HL-60/S4 (cell line): ENCODE data around the gene DENND2D.

Source experiments
- in situ Hi-C: fragments of 300-500 bp; cut with MboI; formaldehyde crosslinking; loops from 2 replicates; pipeline ENCODE4 v1.14.3; 2022; ENCODE audit warnings: low sequenced_read_pairs

Gene DENND2D

DNA sequence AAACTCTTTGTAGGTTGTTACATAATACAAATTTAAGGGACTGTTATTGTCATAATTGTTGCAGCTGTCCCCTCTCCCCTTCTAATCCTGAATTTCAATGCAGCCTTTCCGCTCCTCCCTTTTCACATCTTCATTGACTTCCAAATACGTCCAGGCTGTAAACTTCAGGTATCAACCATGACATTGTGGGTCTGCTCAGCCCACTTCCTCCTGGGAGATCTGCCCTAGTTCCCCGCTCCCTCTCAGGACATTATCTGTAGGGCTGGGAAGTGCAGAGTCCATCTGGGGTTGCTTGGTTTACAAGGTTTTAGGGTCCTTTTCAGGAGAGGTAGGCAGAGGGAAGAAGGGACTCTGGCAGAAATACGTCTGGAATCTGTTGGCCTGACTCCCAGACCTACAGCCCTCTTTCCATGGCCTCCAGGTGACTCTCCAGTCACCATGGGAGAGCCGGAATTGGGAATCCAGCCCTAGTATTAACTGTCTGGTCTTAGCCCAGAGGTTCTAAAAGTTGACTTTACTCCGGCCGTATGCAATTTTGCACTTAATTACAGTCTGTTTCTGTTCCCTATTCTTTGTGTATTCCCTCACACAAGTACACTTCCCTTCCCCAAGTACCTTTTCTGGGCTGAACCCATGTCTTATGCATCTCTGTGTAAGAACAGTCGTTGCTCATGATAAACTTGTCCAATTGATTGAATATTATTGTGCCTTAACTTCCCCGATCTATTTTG lies 4.7 kb upstream of the DENND2D start:
- in situ Hi-C loops = loop anchor here (25.0 kb wide), 1 partner anchor 557 kb away; the partner anchor contains the start of gene DDX20

- in situ Hi-C loops = loop anchor here (25.0 kb wide), 1 partner anchor 558 kb away; the partner anchor contains the start of gene DDX20
Observed at GRCh38 chr1:111204201-111204982, 3.9 kb upstream of the DENND2D start.

DNA sequence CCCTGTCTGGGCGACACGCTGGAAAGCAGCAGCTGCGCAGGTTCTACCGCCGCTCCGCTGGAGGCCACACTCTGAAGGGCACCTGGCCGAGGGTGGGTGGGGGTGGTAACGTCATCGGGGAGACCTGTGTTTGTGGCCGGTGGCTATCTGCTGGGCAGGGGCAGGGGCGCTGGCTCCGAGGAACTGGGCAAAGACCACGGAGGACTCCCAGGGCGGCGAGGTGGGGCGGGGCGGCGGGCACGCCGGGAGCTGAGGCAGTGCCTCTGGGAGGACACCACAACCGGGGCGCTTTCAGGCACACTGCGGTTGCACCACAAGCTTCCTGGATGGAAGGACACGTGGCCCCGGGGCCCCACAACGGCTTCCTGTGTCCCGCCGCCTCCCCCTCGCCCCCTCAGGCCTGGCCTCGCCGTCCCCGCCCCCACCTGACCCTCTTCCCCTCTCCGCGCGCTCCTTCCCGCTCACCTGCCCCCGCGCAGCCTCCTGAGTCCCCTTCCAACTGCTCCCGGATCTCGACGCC lies 3.3 kb upstream of the DENND2D start:
- in situ Hi-C loops = loop anchor here (25.0 kb wide), 1 partner anchor 559 kb away; the partner anchor contains the start of gene DDX20

DNA sequence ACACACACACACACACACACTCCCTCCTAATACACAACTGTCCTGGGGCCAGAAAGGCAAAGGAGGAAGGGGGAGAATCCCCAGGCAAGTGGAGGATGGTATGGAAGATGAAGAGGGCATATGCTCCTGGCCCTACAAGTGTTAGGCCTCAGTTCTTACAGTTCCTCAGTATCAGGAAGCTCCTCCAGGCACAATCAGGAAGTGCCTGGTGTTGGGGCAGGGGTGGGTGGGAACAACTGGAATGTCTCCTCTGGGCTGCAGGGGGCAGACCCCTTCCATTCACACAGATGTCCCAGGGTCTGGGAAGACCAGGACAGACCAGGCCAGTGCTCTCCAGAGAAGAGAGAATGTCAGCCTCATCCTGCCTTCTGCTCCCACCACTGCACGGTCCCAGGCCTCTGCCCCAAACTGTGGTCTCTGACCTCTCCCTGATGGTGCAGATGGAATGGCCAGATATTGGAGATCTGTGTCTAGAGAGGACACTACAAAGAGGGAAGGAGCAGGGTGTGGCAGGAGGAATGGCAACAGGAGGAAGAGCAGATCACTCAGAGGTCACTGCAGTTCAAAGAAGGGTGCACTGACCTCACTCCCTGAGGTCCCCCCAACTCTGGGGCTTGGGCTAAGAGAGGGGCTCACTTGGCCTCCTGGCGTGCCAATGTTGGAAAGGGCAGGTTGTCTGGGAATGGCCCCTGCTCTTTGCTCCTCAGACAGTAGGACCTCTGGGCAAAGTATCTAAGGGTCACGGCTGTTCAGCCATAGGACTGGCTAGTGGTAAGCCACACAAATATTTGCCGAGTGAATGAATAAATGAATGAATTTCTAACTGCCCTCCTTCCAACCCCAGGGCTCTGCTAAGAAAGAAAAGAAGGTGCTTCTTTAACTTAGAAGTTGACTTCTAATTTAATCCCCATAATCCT lies 2.5 kb upstream of the DENND2D start:
- in situ Hi-C loops = loop anchor here (25.0 kb wide), 1 partner anchor 559 kb away; the partner anchor contains the start of gene DDX20

- in situ Hi-C loops = loop anchor here (25.0 kb wide), 1 partner anchor 560 kb away; the partner anchor contains the start of gene DDX20
Observed at GRCh38 chr1:111202366-111202706, 1.9 kb upstream of the DENND2D start.

GRCh38 chr1:111201275-111202090 lies 1.0 kb upstream of the DENND2D start:
- in situ Hi-C loops = loop anchor here (25.0 kb wide), 1 partner anchor 561 kb away; the partner anchor contains the start of gene DDX20

DNA sequence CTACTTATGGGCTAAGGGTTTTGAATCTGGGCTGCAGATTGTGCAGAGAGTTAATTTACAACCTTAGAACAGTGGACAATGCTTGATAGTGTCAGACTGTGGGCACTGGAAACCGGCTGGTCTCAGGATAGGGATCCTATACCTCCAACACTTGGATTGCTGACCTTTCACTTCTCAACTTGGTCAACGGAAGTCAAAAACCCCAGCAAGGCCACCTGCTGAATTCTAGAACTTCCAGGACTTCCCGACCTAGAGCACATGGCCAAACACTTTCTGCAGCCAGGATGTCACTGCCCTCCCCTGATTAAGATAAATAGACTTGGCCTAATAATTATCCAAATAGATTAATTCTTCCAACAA lies 336 bp upstream of the DENND2D start:
- in situ Hi-C loops = loop anchor here (25.0 kb wide), 1 partner anchor 562 kb away; the partner anchor contains the start of gene DDX20

DNA sequence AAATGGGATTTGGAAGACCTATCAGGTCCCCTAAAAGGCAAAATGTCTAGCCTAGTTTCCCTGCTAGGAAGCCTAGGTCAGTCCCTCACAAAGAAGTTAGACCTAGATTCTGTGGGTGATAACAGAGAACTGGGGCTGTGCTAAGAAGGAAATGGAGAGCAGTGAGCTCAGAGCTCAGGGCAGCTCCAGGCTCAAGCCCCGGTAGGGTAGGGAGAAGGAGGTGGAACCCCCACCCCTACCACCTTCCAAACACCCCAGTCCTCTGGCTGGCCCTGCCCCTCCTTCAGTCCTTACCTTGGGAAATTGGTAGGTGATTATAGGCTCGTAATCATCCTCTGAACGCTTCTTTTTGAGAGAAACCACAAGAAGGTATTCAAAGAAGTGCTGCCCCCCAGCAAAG lies 1.1 kb downstream of the DENND2D start:
- in situ Hi-C loops = no loop called here

DNA sequence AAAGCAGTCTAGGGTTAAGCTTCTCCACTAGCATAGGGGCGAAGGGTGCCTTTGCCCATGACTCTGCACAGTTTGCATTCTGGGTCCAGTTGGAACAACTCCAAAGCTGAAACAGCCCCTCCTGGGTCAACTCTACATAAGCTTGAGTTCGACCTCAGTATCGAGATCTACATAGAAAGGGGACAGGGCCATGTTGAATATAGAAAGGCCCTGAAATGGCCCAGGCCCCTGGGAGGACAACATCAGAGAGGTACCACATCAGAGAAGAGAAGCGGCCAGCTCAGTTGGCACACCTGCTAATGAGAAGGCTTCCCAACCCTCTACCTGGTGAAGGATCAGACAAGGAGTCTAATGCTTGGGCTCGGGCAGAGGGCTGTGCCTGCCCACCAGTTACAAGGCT lies 1.6 kb downstream of the DENND2D start:
- in situ Hi-C loops = no loop called here

DNA sequence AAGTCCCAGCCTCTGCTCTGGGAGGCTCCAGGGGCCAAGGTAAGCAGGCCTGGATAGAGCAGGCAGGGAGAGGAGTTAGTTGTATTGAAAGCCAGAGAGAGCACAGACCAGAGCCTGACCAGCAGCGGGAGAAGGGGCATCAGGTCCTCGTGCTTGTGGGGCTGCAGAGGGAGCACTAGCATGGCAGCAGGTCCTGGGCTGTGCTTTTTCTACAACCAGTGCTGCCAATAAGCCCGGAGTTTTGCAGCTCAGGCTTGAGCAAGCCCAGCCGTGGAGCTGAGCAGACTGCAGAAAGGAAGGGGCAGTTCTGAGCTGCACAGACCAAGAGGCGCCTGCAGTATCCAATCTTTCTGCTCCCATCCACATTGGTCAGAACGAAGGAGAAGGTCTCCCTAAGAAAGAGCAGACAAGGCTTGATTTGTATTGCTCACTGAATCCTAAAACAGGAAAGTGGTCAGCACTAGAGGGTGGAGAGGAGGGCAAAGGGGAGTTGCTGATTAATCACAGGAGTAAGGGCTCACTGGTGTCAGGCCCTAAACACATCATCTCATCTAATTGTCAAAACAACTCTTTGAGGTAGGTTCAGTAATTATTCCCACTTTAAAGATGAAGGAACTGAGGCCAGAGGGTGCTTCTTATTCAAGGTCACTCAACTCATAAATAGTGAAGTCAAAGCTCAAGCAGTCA lies 2.7 kb downstream of the DENND2D start:
- in situ Hi-C loops = no loop called here

- in situ Hi-C loops = no loop called here
Observed at GRCh38 chr1:111196213-111196612, 4.2 kb downstream of the DENND2D start.

- in situ Hi-C loops = no loop called here
Observed at GRCh38 chr1:111195002-111195684, 5.3 kb downstream of the DENND2D start.

GRCh38 chr1:111193712-111194480 lies 6.5 kb downstream of the DENND2D start:
- in situ Hi-C loops = no loop called here

DNA sequence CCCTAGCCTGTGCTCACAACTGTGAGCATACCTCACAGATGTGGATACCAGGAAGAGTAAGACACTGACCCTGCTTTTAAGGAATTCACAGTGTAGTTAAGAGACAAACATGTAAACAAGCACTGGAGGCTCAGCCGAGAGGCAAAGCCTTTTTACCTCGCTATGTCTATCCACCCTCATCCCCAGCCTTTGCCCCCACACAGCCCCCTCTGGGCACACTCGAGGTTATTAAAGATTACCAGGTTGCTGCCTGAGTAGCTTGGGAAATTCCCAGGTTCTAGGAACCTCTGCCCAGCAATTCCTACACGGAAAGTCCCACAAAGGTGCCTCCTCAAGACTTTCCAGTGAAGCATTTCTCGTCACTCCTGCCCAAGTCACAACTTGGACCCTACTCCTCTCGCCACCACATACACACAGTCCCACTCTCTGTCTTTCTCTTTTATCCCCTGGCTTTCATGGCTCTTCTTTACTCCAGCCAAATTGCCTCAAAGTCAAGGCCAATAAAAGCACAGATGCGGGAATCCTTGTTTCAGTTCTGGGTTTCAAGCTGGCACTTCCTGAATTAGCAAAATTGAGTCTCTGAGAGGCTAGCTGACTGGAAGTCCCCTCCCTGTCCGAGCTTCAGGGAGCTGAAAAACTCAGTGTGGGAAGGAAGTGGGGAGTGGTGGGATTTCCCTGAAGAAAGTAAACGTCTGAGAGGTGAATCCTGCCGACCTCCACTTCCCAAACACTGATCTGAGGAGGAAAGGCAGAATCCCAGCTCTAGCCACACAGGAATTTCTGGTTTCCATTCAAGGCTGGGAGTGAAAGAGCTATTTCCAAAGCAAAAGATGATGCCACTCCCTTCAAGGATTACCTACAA lies 7.6 kb downstream of the DENND2D start:
- in situ Hi-C loops = no loop called here

DNA sequence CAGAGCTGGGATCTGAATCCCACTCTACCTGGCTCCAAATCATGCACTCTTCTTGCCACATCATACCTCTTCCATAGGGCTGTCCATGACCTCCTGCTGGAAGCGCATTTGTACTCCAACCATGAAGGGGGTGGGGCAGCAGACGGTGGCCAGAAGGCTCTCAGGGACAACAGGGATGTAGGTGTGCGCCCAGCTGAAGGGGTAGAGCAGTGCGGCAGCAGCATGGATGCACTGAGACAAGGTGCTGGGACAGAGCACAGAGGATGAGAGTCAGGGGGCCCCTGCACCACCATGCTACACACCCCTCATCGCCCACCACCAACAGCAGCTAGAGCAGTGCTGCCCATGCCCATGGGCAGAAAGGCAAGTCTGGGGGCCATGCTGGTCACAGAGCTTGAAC lies 8.4 kb downstream of the DENND2D start:
- in situ Hi-C loops = no loop called here

DNA sequence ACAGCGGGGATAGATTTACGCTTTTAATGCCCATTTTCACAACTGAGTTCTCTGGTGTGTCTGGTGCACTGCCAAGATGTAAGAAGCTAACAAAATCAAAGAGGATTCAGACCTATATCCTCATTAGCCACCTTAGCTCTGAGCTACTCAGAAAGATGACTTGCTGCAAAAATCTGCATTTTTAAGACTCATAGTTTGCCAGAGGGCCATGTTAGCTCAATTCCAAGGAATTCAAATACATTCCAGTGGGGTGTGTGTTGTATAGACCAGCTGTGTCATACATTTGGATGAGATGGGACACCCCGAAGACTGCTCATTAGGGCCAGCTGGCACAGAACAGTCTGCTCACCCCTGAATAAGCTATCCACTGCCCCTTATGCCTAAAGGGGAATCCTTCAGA lies 8.9 kb downstream of the DENND2D start:
- in situ Hi-C loops = no loop called here

GRCh38 chr1:111190931-111191451 lies 9.5 kb downstream of the DENND2D start:
- in situ Hi-C loops = no loop called here
